ENCODE data around the gene BARX1.

- TF ChIP-seq POLR2AphosphoS5 (IDR thresholded peaks at IDR 0.05; ENCODE audit: insufficient read depth in 1 of 2, low read depth in 1 of 2) (no peak), CTCF (IDR thresholded peaks at IDR 0.05) (no peak), POLR2A (IDR thresholded peaks at IDR 0.05) (no peak)
Measured at GRCh38 chr9:93996367-93996766, 41.2 kb upstream of the BARX1 start.

Measured in vagina (tissue), 2 donors.